Effector memory CD8-positive, alpha-beta T cell (primary cell): ENCODE results near the gene SH2D3C.
A peak's percentile ranks its signal among the peaks of the same experiment; 100 is the strongest.
"Not testable (repeated sequence)": the region's sequence is repeated elsewhere in the genome, so short reads cannot be mapped to it uniquely, and the experiment has no call there.

ENCODE experiments used
- ATAC-seq: fragments of 150-1000 bp; cut with Tn5 transposase; replicated peaks from 2 replicates; pipeline ENCODE4 v1.10.0; 2021; ENCODE audit warnings: mild to moderate bottlenecking, moderate library complexity
- DNase-seq, 3 experiments: peaks; one replicate each; pipeline ENCODE4 v3.0.0; 2021
- H3K27ac Mint-ChIP-seq, 2 donors: one replicate each; pipeline ENCODE4 v1.8.0; 2022; ENCODE audit warnings: mild to moderate bottlenecking in 2 of 2, mixed read lengths in 2 of 2, moderate library complexity in 2 of 2
- H3K27me3 Mint-ChIP-seq, 2 donors: one replicate each; pipeline ENCODE4 v1.8.0; 2022; ENCODE audit warnings: mixed read lengths in 2 of 2
- H3K36me3 Mint-ChIP-seq: one replicate; pipeline ENCODE4 v1.8.0; 2022; ENCODE audit warnings: mild to moderate bottlenecking, moderate library complexity, mixed read lengths; ENCODE audit not compliant: insufficient read depth
- H3K4me1 Mint-ChIP-seq, 2 donors: one replicate each; pipeline ENCODE4 v1.8.0; 2022; ENCODE audit warnings: low read depth in 2 of 2, mixed read lengths in 2 of 2
- H3K4me3 Mint-ChIP-seq, 2 donors: one replicate each; pipeline ENCODE4 v1.8.0; 2022; ENCODE audit warnings: mild to moderate bottlenecking in 2 of 2, mixed read lengths in 2 of 2, moderate library complexity in 2 of 2
- H3K9me3 Mint-ChIP-seq, 2 donors: one replicate each; pipeline ENCODE4 v1.8.0; 2022; ENCODE audit warnings: mixed read lengths in 2 of 2

The SH2D3C gene

GRCh38 chr9:127761061-127761460 is 17.4 kb downstream of the SH2D3C start:
- Mint-ChIP-seq H3K4me3 (no peak overlapping the region), H3K27me3 (no peaks in the 10 kb centered on the region), H3K27ac (peak overlapping the region in 1 of 2 donors; percentile 95), H3K36me3 (peaks cover 66% of the 10 kb centered on the region), H3K4me1 (peaks cover 42 to 43% of the 10 kb centered on the region in 2 donors), H3K9me3 (no peaks in the 10 kb centered on the region)
- DNase-seq (no peak), ATAC-seq (no peak)

GRCh38 chr9:127758843-127759242 is 19.6 kb downstream of the SH2D3C start:
- ATAC-seq = no peak
- no peaks in the 10 kb centered on the region for H3K27me3 Mint-ChIP-seq
- H3K4me3 Mint-ChIP-seq = no peak overlapping the region
- H3K4me1 Mint-ChIP-seq = peaks cover 23% of the 10 kb centered on the region in 2 donors
- H3K27ac Mint-ChIP-seq = peak overlapping the region; percentile 87 to 94
- DNase-seq = no peak
- H3K9me3 Mint-ChIP-seq = no peaks in the 10 kb centered on the region
- H3K36me3 Mint-ChIP-seq = peaks cover 54% of the 10 kb centered on the region

GRCh38 chr9:127756776-127757175 is 21.7 kb downstream of the SH2D3C start:
- not testable (repeated sequence) for H3K9me3 Mint-ChIP-seq, H3K4me3 Mint-ChIP-seq, ATAC-seq, H3K27ac Mint-ChIP-seq, DNase-seq, H3K27me3 Mint-ChIP-seq
- peaks cover 6 to 16% of the 10 kb centered on the region in 2 donors for H3K4me1 Mint-ChIP-seq
- H3K36me3 Mint-ChIP-seq = peaks cover 49% of the 10 kb centered on the region

GRCh38 chr9:127756233-127756632 is 22.2 kb downstream of the SH2D3C start:
- no peaks in the 10 kb centered on the region for H3K27me3 Mint-ChIP-seq
- ATAC-seq = no peak
- no peaks in the 10 kb centered on the region for H3K9me3 Mint-ChIP-seq
- DNase-seq = no peak
- no peak overlapping the region for H3K27ac Mint-ChIP-seq
- H3K36me3 Mint-ChIP-seq = peaks cover 49% of the 10 kb centered on the region
- H3K4me3 Mint-ChIP-seq = no peak overlapping the region
- peaks cover 11 to 21% of the 10 kb centered on the region in 2 donors for H3K4me1 Mint-ChIP-seq

GRCh38 chr9:127755061-127756060 is 23.1 kb downstream of the SH2D3C start:
- DNase-seq (no peak), ATAC-seq (no peak)
- Mint-ChIP-seq H3K27ac (no peak overlapping the region), H3K4me3 (no peak overlapping the region), H3K9me3 (no peaks in the 10 kb centered on the region), H3K4me1 (peaks cover 12 to 22% of the 10 kb centered on the region in 2 donors), H3K27me3 (no peaks in the 10 kb centered on the region), H3K36me3 (peaks cover 51% of the 10 kb centered on the region)

- Mint-ChIP-seq H3K36me3 (peaks cover 47% of the 10 kb centered on the region), H3K9me3 (no peaks in the 10 kb centered on the region), H3K4me3 (no peak overlapping the region), H3K27ac (no peak overlapping the region), H3K4me1 (peaks cover 12 to 24% of the 10 kb centered on the region in 2 donors), H3K27me3 (no peaks in the 10 kb centered on the region)
- ATAC-seq (no peak), DNase-seq (no peak)
These were observed 24.1 kb downstream of the SH2D3C start for GRCh38 chr9:127754099-127755060.

GRCh38 chr9:127753622-127754021 is 24.8 kb downstream of the SH2D3C start:
- DNase-seq (no peak), ATAC-seq (no peak)
- no peaks in the 10 kb centered on the region for H3K9me3 Mint-ChIP-seq
- peak overlapping the region in 1 of 2 donors; percentile 92 for H3K27ac Mint-ChIP-seq
- H3K27me3 Mint-ChIP-seq = no peaks in the 10 kb centered on the region
- H3K4me3 Mint-ChIP-seq = no peak overlapping the region
- peaks cover 45% of the 10 kb centered on the region for H3K36me3 Mint-ChIP-seq
- peaks cover 8 to 20% of the 10 kb centered on the region in 2 donors for H3K4me1 Mint-ChIP-seq

- no peak for ATAC-seq
- H3K4me1 Mint-ChIP-seq = peaks cover 6 to 19% of the 10 kb centered on the region in 2 donors
- DNase-seq = no peak
- no peak overlapping the region for H3K4me3 Mint-ChIP-seq
- H3K9me3 Mint-ChIP-seq = no peaks in the 10 kb centered on the region
- H3K36me3 Mint-ChIP-seq = peaks cover 45% of the 10 kb centered on the region
- H3K27ac Mint-ChIP-seq = peak overlapping the region in 1 of 2 donors; percentile 92
- H3K27me3 Mint-ChIP-seq = no peaks in the 10 kb centered on the region
These were observed 25.3 kb downstream of the SH2D3C start for GRCh38 chr9:127753148-127753547.

GRCh38 chr9:127751269-127752054 is 27.0 kb downstream of the SH2D3C start:
- no peak overlapping the region for H3K4me3 Mint-ChIP-seq
- peaks cover 9 to 26% of the 10 kb centered on the region in 2 donors for H3K4me1 Mint-ChIP-seq
- H3K9me3 Mint-ChIP-seq = no peaks in the 10 kb centered on the region
- no peaks in the 10 kb centered on the region for H3K27me3 Mint-ChIP-seq
- ATAC-seq = no peak
- H3K36me3 Mint-ChIP-seq = peaks cover 50% of the 10 kb centered on the region
- peak overlapping the region; percentile 79 to 92 for H3K27ac Mint-ChIP-seq
- DNase-seq = no peak

GRCh38 chr9:127749090-127749787 is 29.2 kb downstream of the SH2D3C start:
- DNase-seq (no peak), ATAC-seq (no peak)
- Mint-ChIP-seq H3K36me3 (peaks cover 69% of the 10 kb centered on the region), H3K4me3 (no peak overlapping the region), H3K4me1 (peaks cover 9 to 26% of the 10 kb centered on the region in 2 donors), H3K27me3 (no peaks in the 10 kb centered on the region), H3K9me3 (no peaks in the 10 kb centered on the region), H3K27ac (peak overlapping the region in 1 of 2 donors; percentile 91)

GRCh38 chr9:127746959-127747569 is 31.4 kb downstream of the SH2D3C start:
- H3K4me1 Mint-ChIP-seq = peaks cover 9 to 19% of the 10 kb centered on the region in 2 donors
- peak overlapping the region; percentile 20 to 53 for H3K4me3 Mint-ChIP-seq
- no peaks in the 10 kb centered on the region for H3K27me3 Mint-ChIP-seq
- ATAC-seq (peak; percentile 95), DNase-seq (peak in 2 of 3 experiments; percentile 33 to 39)
- no peaks in the 10 kb centered on the region for H3K9me3 Mint-ChIP-seq
- peaks cover 82% of the 10 kb centered on the region for H3K36me3 Mint-ChIP-seq
- H3K27ac Mint-ChIP-seq = peak overlapping the region; percentile 88 to 91
